GM12878 (cell line): ENCODE measurements around the gene SPINK14.

Experiments used
- ATF3 ChIP-seq: IDR thresholded peaks from 2 replicates; pipeline ENCODE4 v1.6.1; 2011; ENCODE audit warnings: low read depth, mild to moderate bottlenecking, low read length, moderate library complexity, borderline replicate concordance; ENCODE audit errors: extremely low read depth
- CTCF ChIP-seq, 3 experiments: IDR thresholded peaks in 2 of 3; conservative IDR thresholded peaks in 1 of 3; 2 replicates each; pipeline ENCODE4 v1.5.1; 2011; ENCODE audit warnings: low read depth in 3 of 3, low read length in 3 of 3, mild to moderate bottlenecking in 3 of 3, control low read depth in 2 of 3, moderate library complexity in 2 of 3, inconsistent platforms in 1 of 3, mixed read lengths in 1 of 3; ENCODE audit not compliant: control insufficient read depth in 2 of 3, insufficient read depth in 1 of 3; ENCODE audit errors: extremely low read depth in 1 of 3
- EZH2 ChIP-seq: IDR thresholded peaks from 2 replicates; pipeline ENCODE4 v1.6.1; 2012; ENCODE audit warnings: low read depth, mild to moderate bottlenecking, control low read depth, inconsistent platforms, low read length, borderline replicate concordance; ENCODE audit not compliant: control insufficient read depth
- HCFC1 ChIP-seq: fragments of 150-350 bp; IDR thresholded peaks from 2 replicates; pipeline ENCODE4 v1.6.1; 2014; ENCODE audit warnings: low read length
- KDM1A ChIP-seq: fragments of 200-600 bp; sonication (generic); IDR thresholded peaks from 2 replicates; pipeline ENCODE4 v1.6.1; 2016; ENCODE audit warnings: borderline replicate concordance
- NFIC ChIP-seq: IDR thresholded peaks from 2 replicates; pipeline ENCODE4 v1.6.1; 2012; ENCODE audit warnings: low read depth, mild to moderate bottlenecking, inconsistent platforms, low read length, moderate library complexity
- POLR2A ChIP-seq: IDR thresholded peaks from 2 replicates; pipeline ENCODE4 v1.6.1; 2011; ENCODE audit warnings: low read depth, mild to moderate bottlenecking, low read length
- SIN3A ChIP-seq: IDR thresholded peaks from 2 replicates; pipeline ENCODE4 v1.6.1; 2012; ENCODE audit warnings: low read depth, low read length, improper control_type of control experiment
- TAF1 ChIP-seq: IDR thresholded peaks from 2 replicates; pipeline ENCODE4 v1.6.1; 2011; ENCODE audit warnings: mild to moderate bottlenecking, low read depth, low read length, borderline replicate concordance
- YY1 ChIP-seq: IDR thresholded peaks from 2 replicates; pipeline ENCODE4 v1.6.1; 2011; ENCODE audit warnings: low read depth, mild to moderate bottlenecking, low read length

- TF ChIP-seq KDM1A = no peak
- TF ChIP-seq NFIC = no peak
- no peak for TF ChIP-seq YY1
- no peak for TF ChIP-seq SIN3A
- no peak for TF ChIP-seq ATF3
- TF ChIP-seq CTCF (IDR thresholded peaks at IDR 0.05 in 2 of 3, conservative IDR thresholded peaks at IDR 0.05 in 1 of 3; ENCODE audit: control insufficient read depth in 2 of 3, extremely low read depth in 1 of 3, insufficient read depth in 1 of 3, low read depth in 3 of 3, low read length in 3 of 3) = no peak
- TF ChIP-seq POLR2A = no peak
- no peak for TF ChIP-seq EZH2
- TF ChIP-seq HCFC1 = no peak
- no peak for TF ChIP-seq TAF1
Observed at GRCh38 chr5:148151872-148152271, 16.5 kb upstream of the SPINK14 start.
